Natural killer cell treated with Interleukin-12 subunit alpha and Interleukin-12 subunit beta and Interleukin-15 and Interleukin-18, amount 100 ng/mL, for 72 hours (primary cell): ENCODE results near the gene ZDHHC11B. TPM values are rescaled to one million over a fixed set of nuclear protein-coding genes. Genes with fewer than 3 reads are reported as not detected.
"Not testable (repeated sequence)": the region's sequence is repeated elsewhere in the genome, so short reads cannot be mapped to it uniquely, and the experiment has no call there.

Source experiments
- ATAC-seq, 2 donors: fragments of 150-1000 bp; cut with Tn5 transposase in 1 of 2; sonication (Bioruptor Pico), chemical (Tn5 transposase) in 1 of 2; 2 replicates each; pipeline ENCODE4 v1.10.0; 2021
- DNase-seq: peaks from one replicate; pipeline ENCODE4 v3.0.0; 2022; ENCODE audit warnings: low spot score
- H3K27ac Mint-ChIP-seq, 2 donors: 1 replicate in 1 of 2; 2 replicates in 1 of 2; pipeline ENCODE4 v1.8.0; 2022; ENCODE audit warnings: mixed read lengths in 2 of 2, mild to moderate bottlenecking in 1 of 2, moderate library complexity in 1 of 2
- H3K27me3 Mint-ChIP-seq, 2 donors: 1 replicate in 1 of 2; 2 replicates in 1 of 2; pipeline ENCODE4 v1.8.0; 2022; ENCODE audit warnings: mixed read lengths in 2 of 2
- H3K36me3 Mint-ChIP-seq: one replicate; pipeline ENCODE4 v1.8.0; 2022; ENCODE audit warnings: mixed read lengths
- H3K4me1 Mint-ChIP-seq, 2 donors: 1 replicate in 1 of 2; 2 replicates in 1 of 2; pipeline ENCODE4 v1.8.0; 2022; ENCODE audit warnings: low read depth in 2 of 2, mixed read lengths in 2 of 2, mild to moderate bottlenecking in 1 of 2
- H3K4me3 Mint-ChIP-seq: one replicate; pipeline ENCODE4 v1.8.0; 2022; ENCODE audit warnings: mixed read lengths
- H3K9me3 Mint-ChIP-seq: 2 replicates; pipeline ENCODE4 v1.8.0; 2022; ENCODE audit warnings: mixed read lengths
- total RNA-seq, 2 donors: library from RNA; stranded (reverse); gene quantifications; one replicate each; pipeline ENCODE4 v1.2.3, GENCODE V29; 2022

The ZDHHC11B gene
- total RNA-seq, 2 donors from 2014 or later, result 1.2 TPM; not detected in 1

- H3K27me3 Mint-ChIP-seq, H3K4me1 Mint-ChIP-seq, H3K27ac Mint-ChIP-seq, H3K4me3 Mint-ChIP-seq, H3K36me3 Mint-ChIP-seq, H3K9me3 Mint-ChIP-seq, ATAC-seq, DNase-seq: not testable (repeated sequence)
These were observed 14.9 kb downstream of the ZDHHC11B start for GRCh38 chr5:769485-770145.

DNA sequence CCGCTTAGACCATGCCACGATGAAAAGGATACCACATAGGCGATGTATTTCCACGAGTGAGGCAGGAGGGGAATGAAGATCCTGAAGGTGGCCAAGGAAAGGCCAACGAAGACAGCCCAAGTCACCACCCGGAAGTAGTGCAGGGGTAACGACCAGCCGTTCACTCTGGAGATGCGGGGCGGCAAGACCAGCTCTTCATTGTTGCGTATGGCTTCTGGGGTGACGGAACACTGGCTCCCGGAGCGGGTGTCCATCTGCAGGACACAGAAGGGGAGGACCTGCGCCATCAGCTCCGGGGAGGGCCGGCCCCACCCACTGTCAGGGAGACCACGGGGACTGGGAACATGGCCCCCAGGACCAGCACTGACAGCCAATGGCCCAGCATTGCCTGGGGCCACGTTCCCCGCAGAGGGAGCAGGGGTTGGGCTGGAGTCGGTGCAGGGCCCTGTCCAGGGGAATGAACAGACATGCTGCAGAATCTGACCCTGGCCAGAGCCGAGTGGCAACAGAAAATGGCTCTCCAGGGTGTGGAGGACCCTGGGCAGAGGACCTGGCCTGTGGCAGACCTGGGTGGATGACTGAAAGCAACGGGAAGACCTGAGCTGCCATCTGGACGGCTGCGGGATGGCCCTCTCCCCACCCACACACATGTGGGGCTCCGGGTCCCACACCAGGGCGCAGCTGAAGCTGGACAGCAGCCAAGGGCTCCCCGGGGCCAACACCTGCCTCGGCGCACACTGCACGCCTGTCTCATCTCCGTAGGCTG, 17.7 kb downstream of the ZDHHC11B start:
- no peak for DNase-seq
- Mint-ChIP-seq H3K4me3 (no peak overlapping the region), H3K27me3 (no peaks in the 10 kb centered on the region), H3K9me3 (no peaks in the 10 kb centered on the region), H3K36me3 (no peaks in the 10 kb centered on the region), H3K4me1 (no peaks in the 10 kb centered on the region), H3K27ac (no peak overlapping the region)
- no peak for ATAC-seq

- Mint-ChIP-seq H3K27me3 (no peaks in the 10 kb centered on the region), H3K9me3 (no peaks in the 10 kb centered on the region), H3K27ac (no peak overlapping the region), H3K4me3 (no peak overlapping the region), H3K4me1 (no peaks in the 10 kb centered on the region), H3K36me3 (no peaks in the 10 kb centered on the region)
- ATAC-seq (no peak), DNase-seq (no peak)
These were observed 18.4 kb downstream of the ZDHHC11B start for GRCh38 chr5:765948-766631.

- DNase-seq (no peak), ATAC-seq (no peak)
- peaks cover 0 to 7% of the 10 kb centered on the region in 2 donors for H3K27me3 Mint-ChIP-seq
- H3K4me3 Mint-ChIP-seq, result no peak overlapping the region
- H3K4me1 Mint-ChIP-seq, result peaks cover 0 to 2% of the 10 kb centered on the region in 2 donors
- H3K27ac Mint-ChIP-seq, result no peak overlapping the region
- no peaks in the 10 kb centered on the region for H3K36me3 Mint-ChIP-seq
- H3K9me3 Mint-ChIP-seq, result no peaks in the 10 kb centered on the region
These were observed 20.3 kb downstream of the ZDHHC11B start for GRCh38 chr5:763998-764781.

GRCh38 chr5:763397-763796, 21.1 kb downstream of the ZDHHC11B start:
- Mint-ChIP-seq H3K36me3 (no peaks in the 10 kb centered on the region), H3K9me3 (no peaks in the 10 kb centered on the region), H3K4me3 (no peak overlapping the region), H3K27ac (no peak overlapping the region), H3K27me3 (peaks cover 0 to 7% of the 10 kb centered on the region in 2 donors), H3K4me1 (peaks cover 0 to 7% of the 10 kb centered on the region in 2 donors)
- no peak for DNase-seq
- no peak for ATAC-seq

GRCh38 chr5:762996-763395, 21.5 kb downstream of the ZDHHC11B start:
- not testable (repeated sequence) for H3K9me3 Mint-ChIP-seq, H3K27ac Mint-ChIP-seq, H3K36me3 Mint-ChIP-seq, ATAC-seq, H3K4me3 Mint-ChIP-seq, H3K4me1 Mint-ChIP-seq, DNase-seq, H3K27me3 Mint-ChIP-seq

- Mint-ChIP-seq H3K27me3 (peaks cover 2 to 7% of the 10 kb centered on the region in 2 donors), H3K9me3 (no peaks in the 10 kb centered on the region), H3K4me1 (peaks cover 0 to 7% of the 10 kb centered on the region in 2 donors), H3K27ac (no peak overlapping the region), H3K4me3 (no peak overlapping the region), H3K36me3 (no peaks in the 10 kb centered on the region)
- ATAC-seq (peak in 1 of 2 donors; percentile 30), DNase-seq (no peak)
These were observed 22.4 kb downstream of the ZDHHC11B start for GRCh38 chr5:761854-762710.

GRCh38 chr5:761059-761771, 23.3 kb downstream of the ZDHHC11B start:
- Mint-ChIP-seq H3K4me1 (peaks cover 0 to 7% of the 10 kb centered on the region in 2 donors), H3K36me3 (no peaks in the 10 kb centered on the region), H3K9me3 (no peaks in the 10 kb centered on the region), H3K27me3 (peaks cover 2 to 7% of the 10 kb centered on the region in 2 donors), H3K27ac (no peak overlapping the region), H3K4me3 (no peak overlapping the region)
- ATAC-seq, result no peak
- DNase-seq, result no peak

- no peak for DNase-seq
- no peak overlapping the region for H3K4me3 Mint-ChIP-seq
- H3K9me3 Mint-ChIP-seq, result no peaks in the 10 kb centered on the region
- no peak overlapping the region for H3K27ac Mint-ChIP-seq
- peaks cover 0 to 7% of the 10 kb centered on the region in 2 donors for H3K4me1 Mint-ChIP-seq
- H3K27me3 Mint-ChIP-seq, result peaks cover 2 to 7% of the 10 kb centered on the region in 2 donors
- ATAC-seq, result no peak
- H3K36me3 Mint-ChIP-seq, result no peaks in the 10 kb centered on the region
These were observed 24.0 kb downstream of the ZDHHC11B start for GRCh38 chr5:760363-761058.

DNA sequence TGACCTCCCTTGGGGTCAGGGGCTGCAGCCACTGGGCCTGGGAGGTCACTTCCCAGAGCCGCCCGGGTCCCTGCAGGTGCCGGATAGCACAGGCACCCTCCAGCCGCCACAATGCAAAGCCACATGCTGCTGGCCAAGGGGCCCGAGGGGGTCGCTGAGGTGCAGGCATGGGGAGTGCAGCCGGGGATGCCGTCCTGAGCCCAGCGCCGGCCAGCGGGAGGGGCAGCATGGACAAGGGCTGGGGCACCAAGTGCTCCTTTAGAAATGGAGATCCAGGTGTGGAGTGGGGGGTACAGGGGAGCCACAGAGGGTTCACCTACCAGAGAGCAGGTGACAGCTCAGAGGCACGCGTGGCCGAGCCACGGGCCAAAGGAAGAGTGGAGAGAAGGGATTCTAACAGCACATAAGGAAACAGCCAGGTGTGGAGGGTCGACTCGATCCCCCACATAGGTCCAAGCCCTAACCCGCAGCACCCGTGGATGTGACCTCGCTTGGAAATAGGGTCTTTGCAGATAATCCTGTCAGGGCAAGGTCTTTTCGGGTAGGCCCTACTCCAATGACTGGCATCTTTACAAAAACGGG, 24.7 kb downstream of the ZDHHC11B start:
- no peak for ATAC-seq
- DNase-seq, result no peak
- Mint-ChIP-seq H3K36me3 (no peaks in the 10 kb centered on the region), H3K4me1 (peaks cover 0 to 7% of the 10 kb centered on the region in 2 donors), H3K27me3 (peaks cover 2 to 7% of the 10 kb centered on the region in 2 donors), H3K4me3 (no peak overlapping the region), H3K9me3 (no peaks in the 10 kb centered on the region), H3K27ac (no peak overlapping the region)

- Mint-ChIP-seq H3K9me3 (no peaks in the 10 kb centered on the region), H3K4me1 (peaks cover 3 to 7% of the 10 kb centered on the region in 2 donors), H3K27me3 (peaks cover 2 to 7% of the 10 kb centered on the region in 2 donors), H3K27ac (no peak overlapping the region), H3K4me3 (peak overlapping the region; percentile 13), H3K36me3 (no peaks in the 10 kb centered on the region)
- DNase-seq (no peak), ATAC-seq (no peak)
These were observed 25.3 kb downstream of the ZDHHC11B start for GRCh38 chr5:759111-759751.
